Fibroblast of lung (primary cell): ENCODE measurements around the gene FBXW12. TPM values are rescaled to one million over a fixed set of nuclear protein-coding genes. Genes with fewer than 3 reads are reported as not detected.
A peak's percentile ranks its signal among the peaks of the same experiment; 100 is the strongest.
"Not testable (repeated sequence)": the region's sequence is repeated elsewhere in the genome, so short reads cannot be mapped to it uniquely, and the experiment has no call there.

Experiments used
- DNase-seq, 2 donors: peaks; one replicate each; pipeline versions ENCODE4 v3.0.0 to v3.0.0-alpha.2; 2010; ENCODE audit warnings: low read depth in 2 of 2
- H2AFZ ChIP-seq: 2 replicates; pipeline ENCODE4 v1.5.1; 2012; ENCODE audit warnings: low read length, control low read depth, inconsistent platforms
- H3K27ac ChIP-seq: 2 replicates; pipeline ENCODE4 v1.5.1; 2011; ENCODE audit warnings: low read length, control low read depth; ENCODE audit not compliant: insufficient read depth
- H3K27me3 ChIP-seq: 2 replicates; pipeline ENCODE4 v1.5.1; 2011; ENCODE audit warnings: mild to moderate bottlenecking, low read length; ENCODE audit not compliant: control insufficient read depth, insufficient read depth
- H3K36me3 ChIP-seq: 2 replicates; pipeline ENCODE4 v1.5.1; 2011; ENCODE audit warnings: low read length; ENCODE audit not compliant: control insufficient read depth, insufficient read depth
- H3K4me1 ChIP-seq: 2 replicates; pipeline ENCODE4 v1.5.1; 2011; ENCODE audit warnings: low read length; ENCODE audit not compliant: control insufficient read depth, insufficient read depth; ENCODE audit errors: extremely low read depth
- H3K4me2 ChIP-seq: 2 replicates; pipeline ENCODE4 v1.5.1; 2011; ENCODE audit warnings: low read length, control low read depth; ENCODE audit not compliant: insufficient read depth; ENCODE audit errors: extremely low read depth
- H3K4me3 ChIP-seq, 4 experiments: fragments of 200-600 bp in 1 of 4; sonication (generic) in 1 of 4; replicated peaks in 1 of 4; 2 replicates each; pipeline ENCODE4 v1.5.1; 2011 to 2016; ENCODE audit warnings: low read length in 4 of 4, low read depth in 3 of 4, mild to moderate bottlenecking in 3 of 4, control low read depth in 2 of 4, inconsistent platforms in 1 of 4, mixed read lengths in 1 of 4; ENCODE audit not compliant: insufficient read depth in 1 of 4; ENCODE audit errors: control extremely low read depth in 1 of 4
- H3K79me2 ChIP-seq: 2 replicates; pipeline ENCODE4 v1.5.1; 2012; ENCODE audit warnings: mild to moderate bottlenecking, low read length, inconsistent platforms; ENCODE audit not compliant: control insufficient read depth, insufficient read depth
- H3K9ac ChIP-seq: 2 replicates; pipeline ENCODE4 v1.5.1; 2011; ENCODE audit warnings: mild to moderate bottlenecking, low read length, control low read depth; ENCODE audit not compliant: insufficient read depth
- H3K9me3 ChIP-seq: 2 replicates; pipeline ENCODE4 v1.5.1; 2012; ENCODE audit warnings: low read depth, low read length; ENCODE audit not compliant: control insufficient read depth, insufficient read depth
- H4K20me1 ChIP-seq: 2 replicates; pipeline ENCODE4 v1.5.1; 2011; ENCODE audit warnings: low read length; ENCODE audit not compliant: control insufficient read depth, insufficient read depth; ENCODE audit errors: extremely low read depth
- CTCF ChIP-seq, 2 donors: IDR thresholded peaks in 1 of 2; conservative IDR thresholded peaks in 1 of 2; 1 replicate in 1 of 2; 2 replicates in 1 of 2; pipeline ENCODE4 v1.5.1; 2011 to 2012; ENCODE audit warnings: low read length in 2 of 2, control low read depth in 1 of 2, inconsistent platforms in 1 of 2, low read depth in 1 of 2, mild to moderate bottlenecking in 1 of 2
- EZH2 ChIP-seq: IDR thresholded peaks from 2 replicates; pipeline ENCODE4 v1.5.1; 2012; ENCODE audit warnings: low read length, control low read depth, mild to moderate bottlenecking; ENCODE audit errors: missing control alignments
- polyA plus RNA-seq, 2 donors: library from polyadenylated mRNA; depleted of rRNA in 1 of 2; stranded (reverse) in 1 of 2; unstranded in 1 of 2; fragments of >200 nt; gene quantifications; 2 replicates each; pipeline ENCODE4 v1.2.1, GENCODE V29; 2011 to 2012; ENCODE audit warnings: missing spikeins in 1 of 2
- total RNA-seq: library from RNA; depleted of rRNA; stranded (reverse); fragments of >200 nt; gene quantifications from 2 replicates; pipeline ENCODE4 v1.2.1, GENCODE V29; 2014

The FBXW12 gene
- total and polyA plus RNA-seq, 2 donors (not counting 1 experiment from before 2014, with no cell fraction given), result 0.06 TPM; not detected in 1

GRCh38 chr3:48334605-48335004 is 37.4 kb upstream of the FBXW12 start:
- Histone ChIP-seq H4K20me1 (no peaks in the 10 kb centered on the region), H3K79me2 (no peaks in the 10 kb centered on the region), H3K4me2 (no peak overlapping the region), H3K27ac (no peak overlapping the region), H3K4me1 (peaks cover 4% of the 10 kb centered on the region), H3K4me3 (no peak overlapping the region), H3K9ac (no peak overlapping the region), H3K36me3 (no peaks in the 10 kb centered on the region), H2AFZ (no peak overlapping the region), H3K9me3 (no peaks in the 10 kb centered on the region), H3K27me3 (peaks cover 2% of the 10 kb centered on the region)
- DNase-seq, result no peak
- no peak for TF ChIP-seq CTCF (conservative IDR thresholded peaks at IDR 0.05 in 1 of 2, IDR thresholded peaks at IDR 0.05 in 1 of 2; ENCODE audit: low read depth in 1 of 2, low read length in 2 of 2)
- TF ChIP-seq EZH2, result no peak

GRCh38 chr3:48335286-48335685 is 36.7 kb upstream of the FBXW12 start:
- not testable (repeated sequence) for H3K4me2 ChIP-seq, H3K4me1 ChIP-seq, H3K9ac ChIP-seq, H3K27ac ChIP-seq, H3K79me2 ChIP-seq, H2AFZ ChIP-seq, H3K27me3 ChIP-seq, H3K36me3 ChIP-seq, H3K4me3 ChIP-seq, H3K9me3 ChIP-seq, H4K20me1 ChIP-seq, DNase-seq

- H3K4me1 ChIP-seq, H3K9ac ChIP-seq, H3K4me2 ChIP-seq, H3K4me3 ChIP-seq, H3K36me3 ChIP-seq, H4K20me1 ChIP-seq, H3K79me2 ChIP-seq, H3K27ac ChIP-seq, H2AFZ ChIP-seq, H3K9me3 ChIP-seq, H3K27me3 ChIP-seq: not testable (repeated sequence)
- DNase-seq, result peak; percentile 15 to 38
Measured at GRCh38 chr3:48337536-48337935, 34.5 kb upstream of the FBXW12 start.

GRCh38 chr3:48338635-48339034 is 33.4 kb upstream of the FBXW12 start:
- peaks cover 4% of the 10 kb centered on the region for H3K4me1 ChIP-seq
- H3K4me3 ChIP-seq, result no peak overlapping the region
- no peak overlapping the region for H3K27ac ChIP-seq
- DNase-seq, result peak in 1 of 2 donors; percentile 9
- peaks cover 2% of the 10 kb centered on the region for H3K27me3 ChIP-seq
- no peak overlapping the region for H3K4me2 ChIP-seq
- H4K20me1 ChIP-seq, result no peaks in the 10 kb centered on the region
- no peaks in the 10 kb centered on the region for H3K36me3 ChIP-seq
- no peak overlapping the region for H3K9ac ChIP-seq
- TF ChIP-seq CTCF (conservative IDR thresholded peaks at IDR 0.05 in 1 of 2, IDR thresholded peaks at IDR 0.05 in 1 of 2; ENCODE audit: low read depth in 1 of 2, low read length in 2 of 2), result no peak
- no peak for TF ChIP-seq EZH2
- H3K79me2 ChIP-seq, result no peaks in the 10 kb centered on the region
- H3K9me3 ChIP-seq, result no peaks in the 10 kb centered on the region
- no peak overlapping the region for H2AFZ ChIP-seq
